WERI-Rb-1 (cell line): Measurements from ENCODE around the gene MPC1.
"Not testable (repeated sequence)": the region's sequence is repeated elsewhere in the genome, so short reads cannot be mapped to it uniquely, and the experiment has no call there.

Experiments
- DNase-seq: peaks from one replicate; pipeline ENCODE4 v3.0.0-alpha.2; 2020
- H3K27ac ChIP-seq: fragments of 250-450 bp; sonication (Bioruptor Pico); 2 replicates; pipeline ENCODE4 v1.5.1; 2020; ENCODE audit warnings: mild to moderate bottlenecking, moderate library complexity
- H3K27me3 ChIP-seq: fragments of 250-450 bp; sonication (Bioruptor Pico); 2 replicates; pipeline ENCODE4 v1.5.1; 2021; ENCODE audit warnings: mild to moderate bottlenecking, low read depth, moderate library complexity; ENCODE audit not compliant: insufficient read depth, severe bottlenecking
- H3K36me3 ChIP-seq: fragments of 250-450 bp; sonication (Bioruptor Pico); 2 replicates; pipeline ENCODE4 v1.5.1; 2020; ENCODE audit warnings: mild to moderate bottlenecking, moderate library complexity
- H3K4me3 ChIP-seq: 2 replicates; pipeline ENCODE4 v1.5.1; 2011; ENCODE audit warnings: low read depth, mild to moderate bottlenecking, control low read depth, low read length
- H3K9me3 ChIP-seq: fragments of 250-450 bp; sonication (Bioruptor Pico); 2 replicates; pipeline ENCODE4 v1.5.1; 2021; ENCODE audit warnings: mild to moderate bottlenecking, moderate library complexity; ENCODE audit not compliant: severe bottlenecking
- CTCF ChIP-seq: IDR thresholded peaks from 2 replicates; pipeline ENCODE4 v1.5.1; 2011; ENCODE audit warnings: low read depth, mild to moderate bottlenecking, control low read depth, inconsistent platforms, low read length

MPC1 gene

GRCh38 chr6:166389119-166389518, 6.4 kb upstream of the MPC1 start:
- Histone ChIP-seq H3K4me3 (no peak overlapping the region), H3K27ac (no peak overlapping the region), H3K9me3 (no peaks in the 10 kb centered on the region), H3K27me3 (no peaks in the 10 kb centered on the region), H3K36me3 (no peaks in the 10 kb centered on the region)
- TF ChIP-seq CTCF: no peak
- no peak for DNase-seq

- TF ChIP-seq CTCF: no peak
- Histone ChIP-seq H3K27me3 (no peaks in the 10 kb centered on the region), H3K9me3 (no peaks in the 10 kb centered on the region), H3K4me3 (no peak overlapping the region), H3K27ac (no peak overlapping the region), H3K36me3 (no peaks in the 10 kb centered on the region)
- no peak for DNase-seq
Observed at GRCh38 chr6:166388290-166389004, 5.7 kb upstream of the MPC1 start.

GRCh38 chr6:166387642-166388289, 5.0 kb upstream of the MPC1 start:
- H3K27me3 ChIP-seq: no peaks in the 10 kb centered on the region
- H3K27ac ChIP-seq: no peak overlapping the region
- no peak for TF ChIP-seq CTCF
- DNase-seq: no peak
- H3K9me3 ChIP-seq: no peaks in the 10 kb centered on the region
- no peaks in the 10 kb centered on the region for H3K36me3 ChIP-seq
- H3K4me3 ChIP-seq: no peak overlapping the region

GRCh38 chr6:166387098-166387497, 4.4 kb upstream of the MPC1 start:
- not testable (repeated sequence) for H3K36me3 ChIP-seq, DNase-seq, H3K4me3 ChIP-seq, H3K27me3 ChIP-seq, H3K27ac ChIP-seq, H3K9me3 ChIP-seq

GRCh38 chr6:166386111-166386510, 3.4 kb upstream of the MPC1 start:
- no peak overlapping the region for H3K4me3 ChIP-seq
- no peaks in the 10 kb centered on the region for H3K9me3 ChIP-seq
- no peaks in the 10 kb centered on the region for H3K27me3 ChIP-seq
- DNase-seq: no peak
- no peaks in the 10 kb centered on the region for H3K36me3 ChIP-seq
- no peak for TF ChIP-seq CTCF
- no peak overlapping the region for H3K27ac ChIP-seq

GRCh38 chr6:166383802-166384363, 1.1 kb upstream of the MPC1 start:
- H3K27me3 ChIP-seq, H3K9me3 ChIP-seq, H3K36me3 ChIP-seq: not testable (repeated sequence)
- TF ChIP-seq CTCF: 0 out of 2 replicates have a peak, but pooled peaks have one; percentile 2
- DNase-seq: peak; percentile 55
- Histone ChIP-seq H3K27ac (peak overlapping the region; percentile 79), H3K4me3 (peak overlapping the region; percentile 87)
